ENCODE measurements around the gene TXNDC16.

Gene TXNDC16

GRCh38 chr14:52455291-52456088 is 96.8 kb downstream of the TXNDC16 start:
- no peak for DNase-seq (ENCODE audit: low read depth in 2 of 2)

- DNase-seq (ENCODE audit: low read depth in 2 of 2) = no peak
Measured at GRCh38 chr14:52447236-52447635, 105.1 kb downstream of the TXNDC16 start.

GRCh38 chr14:52446355-52446754 is 106.0 kb downstream of the TXNDC16 start:
- no peak for DNase-seq (ENCODE audit: low read depth in 2 of 2)

GRCh38 chr14:52443506-52443905 is 108.8 kb downstream of the TXNDC16 start:
- DNase-seq (ENCODE audit: low read depth in 2 of 2) = no peak

GRCh38 chr14:52442602-52443001 is 109.7 kb downstream of the TXNDC16 start:
- no peak for DNase-seq (ENCODE audit: low read depth in 2 of 2)

GRCh38 chr14:52442166-52442565 is 110.1 kb downstream of the TXNDC16 start:
- DNase-seq (ENCODE audit: low read depth in 2 of 2) = no peak

- DNase-seq (ENCODE audit: low read depth in 2 of 2) = no peak
Measured at GRCh38 chr14:52439476-52439875, 112.8 kb downstream of the TXNDC16 start.

GRCh38 chr14:52434955-52435354 is 117.3 kb downstream of the TXNDC16 start:
- DNase-seq (ENCODE audit: low read depth in 2 of 2) = no peak

GRCh38 chr14:52430474-52430873 is 121.8 kb downstream of the TXNDC16 start:
- no peak for DNase-seq (ENCODE audit: low read depth in 2 of 2)

GRCh38 chr14:52429451-52429850 is 122.9 kb downstream of the TXNDC16 start:
- no peak for DNase-seq (ENCODE audit: low read depth in 2 of 2)

GRCh38 chr14:52427460-52427859 is 124.8 kb downstream of the TXNDC16 start:
- no peak for DNase-seq (ENCODE audit: low read depth in 2 of 2)

GRCh38 chr14:52422650-52423356 is 129.5 kb downstream of the TXNDC16 start:
- DNase-seq (ENCODE audit: low read depth in 2 of 2) = no peak

GRCh38 chr14:52417139-52417538 is 135.2 kb downstream of the TXNDC16 start:
- DNase-seq (ENCODE audit: low read depth in 2 of 2) = no peak

- no peak for DNase-seq (ENCODE audit: low read depth in 2 of 2)
Measured at GRCh38 chr14:52413729-52414408, 138.4 kb downstream of the TXNDC16 start.

GRCh38 chr14:52412426-52412825 is 139.9 kb downstream of the TXNDC16 start:
- DNase-seq (ENCODE audit: low read depth in 2 of 2) = no peak

GRCh38 chr14:52405314-52405713 is 147.0 kb downstream of the TXNDC16 start:
- no peak for DNase-seq (ENCODE audit: low read depth in 2 of 2)

- no peak for DNase-seq (ENCODE audit: low read depth in 2 of 2)
Measured at GRCh38 chr14:52402812-52403526, 149.3 kb downstream of the TXNDC16 start.

- no peak for DNase-seq (ENCODE audit: low read depth in 2 of 2)
Measured at GRCh38 chr14:52400846-52401245, 151.5 kb downstream of the TXNDC16 start.

GRCh38 chr14:52399921-52400595 is 152.2 kb downstream of the TXNDC16 start:
- DNase-seq (ENCODE audit: low read depth in 2 of 2) = no peak

- DNase-seq (ENCODE audit: low read depth in 2 of 2) = no peak
Measured at GRCh38 chr14:52399104-52399503, 153.2 kb downstream of the TXNDC16 start.

- no peak for DNase-seq (ENCODE audit: low read depth in 2 of 2)
Measured at GRCh38 chr14:52397844-52398243, 154.5 kb downstream of the TXNDC16 start.

Measured in stimulated activated CD8-positive, alpha-beta memory T cell treated with anti-CD3 and anti-CD28 coated beads, Interleukin-7, amount 100 ng/mL, for 4 hours (primary cell).